ENCODE results near the gene PDXK.

DNA sequence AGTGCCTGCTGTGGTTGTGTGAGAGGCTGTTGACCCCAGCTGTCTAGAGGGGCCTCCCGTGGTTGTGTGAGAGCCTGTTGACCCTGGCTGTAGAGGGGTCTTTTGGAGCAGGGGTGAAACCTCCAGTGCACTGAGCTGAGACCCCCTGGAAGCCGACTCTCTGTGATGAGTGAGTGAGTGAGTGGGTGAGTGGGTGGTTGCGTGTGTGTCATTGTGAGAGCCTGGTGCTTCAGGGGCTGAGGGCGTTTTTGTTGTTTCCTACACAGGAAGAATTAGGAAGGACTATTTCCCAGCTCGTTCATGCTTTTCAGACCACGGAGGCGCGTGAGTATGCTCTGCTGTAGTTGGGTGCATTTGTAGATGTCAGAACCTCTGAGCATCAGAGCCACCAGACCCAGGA lies 73.5 kb downstream of the PDXK start:
- TF ChIP-seq, protein P1, sequence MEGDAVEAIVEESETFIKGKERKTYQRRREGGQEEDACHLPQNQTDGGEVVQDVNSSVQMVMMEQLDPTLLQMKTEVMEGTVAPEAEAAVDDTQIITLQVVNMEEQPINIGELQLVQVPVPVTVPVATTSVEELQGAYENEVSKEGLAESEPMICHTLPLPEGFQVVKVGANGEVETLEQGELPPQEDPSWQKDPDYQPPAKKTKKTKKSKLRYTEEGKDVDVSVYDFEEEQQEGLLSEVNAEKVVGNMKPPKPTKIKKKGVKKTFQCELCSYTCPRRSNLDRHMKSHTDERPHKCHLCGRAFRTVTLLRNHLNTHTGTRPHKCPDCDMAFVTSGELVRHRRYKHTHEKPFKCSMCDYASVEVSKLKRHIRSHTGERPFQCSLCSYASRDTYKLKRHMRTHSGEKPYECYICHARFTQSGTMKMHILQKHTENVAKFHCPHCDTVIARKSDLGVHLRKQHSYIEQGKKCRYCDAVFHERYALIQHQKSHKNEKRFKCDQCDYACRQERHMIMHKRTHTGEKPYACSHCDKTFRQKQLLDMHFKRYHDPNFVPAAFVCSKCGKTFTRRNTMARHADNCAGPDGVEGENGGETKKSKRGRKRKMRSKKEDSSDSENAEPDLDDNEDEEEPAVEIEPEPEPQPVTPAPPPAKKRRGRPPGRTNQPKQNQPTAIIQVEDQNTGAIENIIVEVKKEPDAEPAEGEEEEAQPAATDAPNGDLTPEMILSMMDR (conservative IDR thresholded peaks at IDR 0.05 in 1 of 2, IDR thresholded peaks at IDR 0.05 in 1 of 2; ENCODE audit: extremely low read depth in 1 of 2, insufficient read depth in 1 of 2, low read depth in 1 of 2, low read length in 2 of 2), result no peak
- TF ChIP-seq EZH2 (IDR thresholded peaks at IDR 0.05; ENCODE audit: borderline replicate concordance, low read length), result no peak

All from mammary epithelial cell (primary cell).